ENCODE results near the gene AKR1D1.
"Not testable (repeated sequence)": the region's sequence is repeated elsewhere in the genome, so short reads cannot be mapped to it uniquely, and the experiment has no call there.

AKR1D1 gene

DNA sequence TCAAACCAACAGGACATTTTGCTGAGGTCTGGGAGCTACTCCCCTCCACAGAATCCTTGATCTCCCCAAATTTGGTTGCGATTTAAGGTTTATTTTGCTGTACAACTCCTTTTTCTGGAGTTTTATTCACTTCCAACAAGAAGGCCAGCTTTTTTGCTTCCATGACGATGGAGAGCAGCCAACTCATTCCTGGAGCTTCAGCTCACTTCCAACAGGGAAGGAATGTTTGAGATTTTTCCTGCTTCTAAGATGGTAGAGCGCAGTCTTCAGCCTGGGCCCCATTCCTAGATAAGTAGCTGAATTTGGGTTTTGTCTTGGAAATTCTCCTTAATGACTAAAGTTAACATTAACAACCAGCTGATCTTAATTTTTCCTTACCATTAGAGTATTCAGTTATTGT, 43.5 kb upstream of the AKR1D1 start:
- no peaks in the 10 kb centered on the region for H3K27me3 ChIP-seq (ENCODE audit: insufficient read depth, low read length, poor library complexity)
- H3K56ac ChIP-seq (ENCODE audit: low read length): peak overlapping the region; percentile 18
- H3K4ac ChIP-seq (ENCODE audit: low read depth, low read length): peak overlapping the region; percentile 52
- peak overlapping the region; percentile 84 for H3K18ac ChIP-seq (ENCODE audit: low read length)
- H4K5ac ChIP-seq (ENCODE audit: low read length): no peak overlapping the region
- DNase-seq: peak; percentile 53
- no peaks in the 10 kb centered on the region for H3K79me2 ChIP-seq (ENCODE audit: control insufficient read depth, insufficient read depth, low read length)
- peak overlapping the region; percentile 74 for H2BK5ac ChIP-seq (ENCODE audit: low read length)
- peaks cover 2% of the 10 kb centered on the region for H3K4me1 ChIP-seq (ENCODE audit: control insufficient read depth, low read depth, low read length)
- H2BK15ac ChIP-seq (replicated peaks; ENCODE audit: low read depth): peak overlapping the region; percentile 96
- no peaks in the 10 kb centered on the region for H3K36me3 ChIP-seq (ENCODE audit: control insufficient read depth, insufficient read depth, low read length)
- H3K79me1 ChIP-seq (ENCODE audit: low read length): no peaks in the 10 kb centered on the region
- no peak overlapping the region for H4K8ac ChIP-seq (ENCODE audit: low read depth, low read length)
- no peak overlapping the region for H3K9ac ChIP-seq (ENCODE audit: low read length)
- peak overlapping the region; percentile 29 for H2AK5ac ChIP-seq (ENCODE audit: low read length)
- WGBS (ENCODE audit: extremely low coverage, insufficient coverage, low lambda C conversion rate): no CpG with 5 or more reads among the region's 3 CpGs
- no peak overlapping the region for H3K4me2 ChIP-seq (ENCODE audit: low read length)
- no peak overlapping the region for H3K23ac ChIP-seq (ENCODE audit: low read length)
- H3K27ac ChIP-seq (ENCODE audit: low read depth, low read length): no peak overlapping the region
- peak overlapping the region; percentile 45 for H2BK120ac ChIP-seq (ENCODE audit: low read depth, low read length)
- no peak overlapping the region for H3K4me3 ChIP-seq (ENCODE audit: low read length)

DNA sequence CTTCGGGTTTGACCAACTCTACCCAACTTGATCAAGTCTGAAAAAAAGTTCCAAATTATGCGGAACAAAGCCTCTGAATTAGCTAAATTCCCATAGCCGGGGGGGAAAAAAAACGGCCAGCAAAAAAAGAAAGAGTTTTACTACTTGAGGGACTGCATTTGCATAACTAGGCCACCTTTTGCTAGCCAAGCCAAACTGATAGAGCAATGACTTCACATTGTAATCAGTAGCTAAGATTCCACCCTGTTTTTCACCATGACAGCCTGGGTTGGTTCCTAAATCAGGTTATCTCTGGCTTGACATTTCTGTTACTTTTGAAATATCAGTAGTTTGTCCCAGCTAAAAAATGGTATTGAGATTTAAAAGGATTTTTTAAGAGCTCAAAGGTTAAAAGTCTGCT, 43.0 kb upstream of the AKR1D1 start:
- no peak overlapping the region for H3K27ac ChIP-seq (ENCODE audit: low read depth, low read length)
- peak; percentile 77 for DNase-seq
- H4K8ac ChIP-seq (ENCODE audit: low read depth, low read length): no peak overlapping the region
- H2BK120ac ChIP-seq (ENCODE audit: low read depth, low read length): no peak overlapping the region
- no peak overlapping the region for H4K5ac ChIP-seq (ENCODE audit: low read length)
- no peak overlapping the region for H2BK15ac ChIP-seq (replicated peaks; ENCODE audit: low read depth)
- peaks cover 2% of the 10 kb centered on the region for H3K4me1 ChIP-seq (ENCODE audit: control insufficient read depth, low read depth, low read length)
- no CpG with 5 or more reads among the region's 4 CpGs for WGBS (ENCODE audit: extremely low coverage, insufficient coverage, low lambda C conversion rate)
- H3K4me2 ChIP-seq (ENCODE audit: low read length): no peak overlapping the region
- no peaks in the 10 kb centered on the region for H3K79me1 ChIP-seq (ENCODE audit: low read length)
- no peak overlapping the region for H2AK5ac ChIP-seq (ENCODE audit: low read length)
- no peak overlapping the region for H3K4ac ChIP-seq (ENCODE audit: low read depth, low read length)
- H2BK5ac ChIP-seq (ENCODE audit: low read length): no peak overlapping the region
- no peaks in the 10 kb centered on the region for H3K27me3 ChIP-seq (ENCODE audit: insufficient read depth, low read length, poor library complexity)
- no peak overlapping the region for H3K23ac ChIP-seq (ENCODE audit: low read length)
- H3K18ac ChIP-seq (ENCODE audit: low read length): no peak overlapping the region
- no peaks in the 10 kb centered on the region for H3K79me2 ChIP-seq (ENCODE audit: control insufficient read depth, insufficient read depth, low read length)
- H3K36me3 ChIP-seq (ENCODE audit: control insufficient read depth, insufficient read depth, low read length): no peaks in the 10 kb centered on the region
- H3K4me3 ChIP-seq (ENCODE audit: low read length): no peak overlapping the region
- H3K56ac ChIP-seq (ENCODE audit: low read length): no peak overlapping the region
- no peak overlapping the region for H3K9ac ChIP-seq (ENCODE audit: low read length)

DNA sequence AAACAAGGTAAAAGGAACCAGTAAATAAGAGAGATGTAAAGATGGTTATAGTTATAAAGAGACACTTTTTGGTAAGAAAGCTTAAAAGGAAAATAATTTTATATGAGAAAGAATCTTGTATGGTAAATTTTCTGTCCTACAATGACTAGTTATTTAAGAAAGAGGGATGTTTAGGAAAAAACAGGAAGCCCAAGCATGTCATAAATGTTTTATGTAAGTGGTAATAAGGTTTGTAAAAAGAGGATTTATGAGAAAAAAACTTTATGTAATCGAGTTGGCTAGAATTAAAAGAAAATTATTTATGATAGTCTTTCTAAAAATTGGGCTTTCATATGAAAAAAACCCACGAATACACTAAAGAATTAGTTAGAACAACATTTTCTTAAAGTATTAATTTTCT, 40.1 kb upstream of the AKR1D1 start:
- Histone ChIP-seq H4K8ac (ENCODE audit: low read depth, low read length) (no peak overlapping the region), H3K56ac (ENCODE audit: low read length) (no peak overlapping the region), H2AK5ac (ENCODE audit: low read length) (no peak overlapping the region), H2BK5ac (ENCODE audit: low read length) (no peak overlapping the region), H4K5ac (ENCODE audit: low read length) (no peak overlapping the region), H2BK15ac (replicated peaks; ENCODE audit: low read depth) (no peak overlapping the region), H3K4me1 (ENCODE audit: control insufficient read depth, low read depth, low read length) (no peaks in the 10 kb centered on the region), H3K18ac (ENCODE audit: low read length) (no peak overlapping the region), H3K79me2 (ENCODE audit: control insufficient read depth, insufficient read depth, low read length) (no peaks in the 10 kb centered on the region), H3K4ac (ENCODE audit: low read depth, low read length) (no peak overlapping the region), H3K23ac (ENCODE audit: low read length) (no peak overlapping the region), H3K4me3 (ENCODE audit: low read length) (no peak overlapping the region), H3K4me2 (ENCODE audit: low read length) (no peak overlapping the region), H3K27me3 (ENCODE audit: insufficient read depth, low read length, poor library complexity) (no peaks in the 10 kb centered on the region), H3K36me3 (ENCODE audit: control insufficient read depth, insufficient read depth, low read length) (no peaks in the 10 kb centered on the region), H2BK120ac (ENCODE audit: low read depth, low read length) (no peak overlapping the region), H3K79me1 (ENCODE audit: low read length) (no peaks in the 10 kb centered on the region), H3K27ac (ENCODE audit: low read depth, low read length) (no peak overlapping the region), H3K9ac (ENCODE audit: low read length) (no peak overlapping the region)
- peak; percentile 44 for DNase-seq
- WGBS (ENCODE audit: extremely low coverage, insufficient coverage, low lambda C conversion rate): 100% methylated on average over 1 of the region's 2 CpGs

DNA sequence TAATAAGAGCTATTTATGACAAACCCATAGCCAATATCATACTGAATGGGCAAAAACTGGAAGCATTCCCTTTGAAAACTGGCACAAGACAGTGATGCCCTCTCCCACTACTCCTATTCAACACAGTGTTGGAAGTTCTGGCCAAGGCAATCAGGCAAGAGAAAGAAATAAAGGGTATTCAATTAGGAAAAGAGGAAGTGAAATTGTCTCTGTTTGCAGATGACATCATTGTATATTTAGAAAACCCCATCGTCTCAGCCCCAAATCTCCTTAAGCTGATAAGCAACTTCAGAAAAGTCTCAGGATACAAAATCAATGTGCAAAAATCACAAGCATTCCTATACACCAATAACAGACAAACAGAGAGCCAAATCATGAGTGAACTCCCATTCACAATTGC, 36.2 kb upstream of the AKR1D1 start:
- no CpG with 5 or more reads among the region's 1 CpG for whole genome bisulfite sequencing (ENCODE audit: extremely low coverage, insufficient coverage, low lambda C conversion rate)
- H3K9ac ChIP-seq (ENCODE audit: low read length); H3K4ac ChIP-seq (ENCODE audit: low read depth, low read length); H2AK5ac ChIP-seq (ENCODE audit: low read length); H4K5ac ChIP-seq (ENCODE audit: low read length); DNase-seq; H3K56ac ChIP-seq (ENCODE audit: low read length); H3K23ac ChIP-seq (ENCODE audit: low read length); H2BK120ac ChIP-seq (ENCODE audit: low read depth, low read length); H3K27me3 ChIP-seq (ENCODE audit: insufficient read depth, low read length, poor library complexity); H4K8ac ChIP-seq (ENCODE audit: low read depth, low read length); H3K4me2 ChIP-seq (ENCODE audit: low read length); H3K4me1 ChIP-seq (ENCODE audit: control insufficient read depth, low read depth, low read length); H3K27ac ChIP-seq (ENCODE audit: low read depth, low read length); H3K4me3 ChIP-seq (ENCODE audit: low read length); H3K79me2 ChIP-seq (ENCODE audit: control insufficient read depth, insufficient read depth, low read length); H3K79me1 ChIP-seq (ENCODE audit: low read length); H2BK5ac ChIP-seq (ENCODE audit: low read length); H3K18ac ChIP-seq (ENCODE audit: low read length); H2BK15ac ChIP-seq (replicated peaks; ENCODE audit: low read depth); H3K36me3 ChIP-seq (ENCODE audit: control insufficient read depth, insufficient read depth, low read length): not testable (repeated sequence)

DNA sequence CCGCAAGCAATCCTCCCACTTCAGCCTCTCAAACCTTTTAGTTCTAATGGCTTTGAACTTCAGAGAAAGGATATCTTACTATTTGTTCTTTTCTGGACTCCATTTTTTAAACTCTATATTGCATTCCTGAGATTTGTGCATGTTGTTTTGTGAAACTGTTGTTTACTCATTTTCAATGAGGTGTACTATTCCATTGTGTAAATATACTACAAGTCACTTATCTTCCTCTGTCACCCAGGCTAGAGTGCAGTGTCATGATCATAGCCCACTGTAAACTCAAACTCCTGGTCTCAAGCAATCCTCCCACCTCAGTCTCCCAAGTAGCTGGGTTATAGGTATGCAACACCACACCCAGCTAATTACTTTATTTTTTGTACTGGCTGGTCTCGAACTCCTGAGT, 31.4 kb upstream of the AKR1D1 start:
- H2BK120ac ChIP-seq (ENCODE audit: low read depth, low read length): no peak overlapping the region
- no CpG with 5 or more reads among the region's 2 CpGs for WGBS (ENCODE audit: extremely low coverage, insufficient coverage, low lambda C conversion rate)

DNA sequence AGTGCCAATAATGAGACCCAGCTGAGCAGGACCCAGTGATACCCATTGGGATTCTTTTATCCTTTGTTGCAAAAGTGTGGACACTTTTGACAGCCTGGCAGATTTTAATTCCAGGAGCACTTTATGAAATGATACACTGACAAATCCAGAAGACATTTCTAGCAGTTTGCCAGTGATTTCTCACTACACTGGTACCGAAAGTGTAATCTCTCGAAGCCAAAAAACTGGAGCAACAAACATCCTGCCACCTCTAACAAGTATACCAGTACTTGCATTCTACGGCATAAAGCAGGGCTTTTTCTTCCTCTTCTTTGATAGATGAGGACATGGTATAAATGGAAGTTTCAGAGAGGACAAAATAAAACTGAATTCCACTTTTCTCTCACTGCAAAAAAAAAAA, 28.4 kb upstream of the AKR1D1 start:
- no peaks in the 10 kb centered on the region for H3K36me3 ChIP-seq (ENCODE audit: control insufficient read depth, insufficient read depth, low read length)
- no peak overlapping the region for H3K56ac ChIP-seq (ENCODE audit: low read length)
- no peak overlapping the region for H3K27ac ChIP-seq (ENCODE audit: low read depth, low read length)
- H3K27me3 ChIP-seq (ENCODE audit: insufficient read depth, low read length, poor library complexity): no peaks in the 10 kb centered on the region
- H4K5ac ChIP-seq (ENCODE audit: low read length): no peak overlapping the region
- H3K4me2 ChIP-seq (ENCODE audit: low read length): no peak overlapping the region
- no peaks in the 10 kb centered on the region for H3K4me1 ChIP-seq (ENCODE audit: control insufficient read depth, low read depth, low read length)
- H2AK5ac ChIP-seq (ENCODE audit: low read length): no peak overlapping the region
- no peak overlapping the region for H3K23ac ChIP-seq (ENCODE audit: low read length)
- H2BK5ac ChIP-seq (ENCODE audit: low read length): no peak overlapping the region
- no peak for DNase-seq
- no CpG with 5 or more reads among the region's 3 CpGs for WGBS (ENCODE audit: extremely low coverage, insufficient coverage, low lambda C conversion rate)
- H3K9ac ChIP-seq (ENCODE audit: low read length): no peak overlapping the region
- H3K79me2 ChIP-seq (ENCODE audit: control insufficient read depth, insufficient read depth, low read length): no peaks in the 10 kb centered on the region
- H4K8ac ChIP-seq (ENCODE audit: low read depth, low read length): no peak overlapping the region
- H3K4me3 ChIP-seq (ENCODE audit: low read length): no peak overlapping the region
- H3K18ac ChIP-seq (ENCODE audit: low read length): no peak overlapping the region
- no peak overlapping the region for H2BK15ac ChIP-seq (replicated peaks; ENCODE audit: low read depth)
- no peak overlapping the region for H3K4ac ChIP-seq (ENCODE audit: low read depth, low read length)
- no peaks in the 10 kb centered on the region for H3K79me1 ChIP-seq (ENCODE audit: low read length)
- no peak overlapping the region for H2BK120ac ChIP-seq (ENCODE audit: low read depth, low read length)

More for the DNA sequence above, 31.4 kb upstream of the AKR1D1 start:
- Histone ChIP-seq H2BK5ac (ENCODE audit: low read length) (no peak overlapping the region), H3K79me1 (ENCODE audit: low read length) (no peaks in the 10 kb centered on the region), H3K18ac (ENCODE audit: low read length) (no peak overlapping the region), H3K36me3 (ENCODE audit: control insufficient read depth, insufficient read depth, low read length) (no peaks in the 10 kb centered on the region), H4K5ac (ENCODE audit: low read length) (no peak overlapping the region), H3K9ac (ENCODE audit: low read length) (no peak overlapping the region), H4K8ac (ENCODE audit: low read depth, low read length) (no peak overlapping the region), H3K27ac (ENCODE audit: low read depth, low read length) (no peak overlapping the region), H3K4me2 (ENCODE audit: low read length) (no peak overlapping the region), H3K4me1 (ENCODE audit: control insufficient read depth, low read depth, low read length) (no peaks in the 10 kb centered on the region), H3K23ac (ENCODE audit: low read length) (no peak overlapping the region), H3K4ac (ENCODE audit: low read depth, low read length) (no peak overlapping the region), H2AK5ac (ENCODE audit: low read length) (no peak overlapping the region), H3K56ac (ENCODE audit: low read length) (no peak overlapping the region), H2BK15ac (replicated peaks; ENCODE audit: low read depth) (no peak overlapping the region), H3K27me3 (ENCODE audit: insufficient read depth, low read length, poor library complexity) (no peaks in the 10 kb centered on the region), H3K79me2 (ENCODE audit: control insufficient read depth, insufficient read depth, low read length) (no peaks in the 10 kb centered on the region), H3K4me3 (ENCODE audit: low read length) (no peak overlapping the region)
- DNase-seq: no peak

Data from mesendoderm (in vitro differentiated cells).